H9 (cell line): ENCODE measurements around the gene IQCB1. TPM values are rescaled to one million over a fixed set of nuclear protein-coding genes. Genes with fewer than 3 reads are reported as not detected.
"Not testable (repeated sequence)": the region's sequence is repeated elsewhere in the genome, so short reads cannot be mapped to it uniquely, and the experiment has no call there.

Source experiments
- DNase-seq: peaks from one replicate; pipeline ENCODE4 v3.0.0-alpha.2; 2017
- H2AFZ ChIP-seq: one replicate; pipeline ENCODE4 v1.6.1; 2013; ENCODE audit warnings: mild to moderate bottlenecking, low read length, control low read depth, moderate library complexity
- H2AK5ac ChIP-seq: 2 replicates; pipeline ENCODE4 v1.6.1; 2013; ENCODE audit warnings: low read length, control low read depth, mixed read lengths; ENCODE audit not compliant: insufficient read length
- H2BK120ac ChIP-seq: one replicate; pipeline ENCODE4 v1.6.1; 2013; ENCODE audit warnings: low read depth, mild to moderate bottlenecking, low read length, control low read depth, inconsistent platforms; ENCODE audit not compliant: poor library complexity, severe bottlenecking
- H2BK12ac ChIP-seq: 2 replicates; pipeline ENCODE4 v1.6.1; 2013; ENCODE audit warnings: low read length, control low read depth, mixed read lengths, low read depth; ENCODE audit not compliant: insufficient read length
- H2BK15ac ChIP-seq: 2 replicates; pipeline ENCODE4 v1.6.1; 2013; ENCODE audit warnings: low read depth, low read length, control low read depth
- H2BK20ac ChIP-seq: one replicate; pipeline ENCODE4 v1.6.1; 2013; ENCODE audit warnings: low read depth, mild to moderate bottlenecking, low read length, control low read depth, inconsistent platforms; ENCODE audit not compliant: poor library complexity, severe bottlenecking
- H2BK5ac ChIP-seq: 2 replicates; pipeline ENCODE4 v1.6.1; 2013; ENCODE audit warnings: low read length, control low read depth, mixed read lengths; ENCODE audit not compliant: insufficient read length
- H3K14ac ChIP-seq: 2 replicates; pipeline ENCODE4 v1.6.1; 2013; ENCODE audit warnings: low read length, control low read depth; ENCODE audit not compliant: insufficient read depth
- H3K18ac ChIP-seq: 2 replicates; pipeline ENCODE4 v1.6.1; 2013; ENCODE audit warnings: low read depth, mild to moderate bottlenecking, mixed read lengths, low read length, control low read depth; ENCODE audit not compliant: insufficient read length
- H3K23ac ChIP-seq: 2 replicates; pipeline ENCODE4 v1.6.1; 2013; ENCODE audit warnings: low read length, control low read depth, mixed read lengths, low read depth; ENCODE audit not compliant: insufficient read length
- H3K23me2 ChIP-seq: 2 replicates; pipeline ENCODE4 v1.6.1; 2013; ENCODE audit warnings: low read depth, mild to moderate bottlenecking, mixed read lengths, low read length, control low read depth; ENCODE audit not compliant: insufficient read length, poor library complexity, severe bottlenecking
- H3K27ac ChIP-seq: 2 replicates; pipeline ENCODE4 v1.5.1; 2013; ENCODE audit warnings: low read length, control low read depth, mixed read lengths, low read depth; ENCODE audit not compliant: insufficient read length
- H3K27me3 ChIP-seq: 2 replicates; pipeline ENCODE4 v1.6.1; 2013; ENCODE audit warnings: low read length, control low read depth, inconsistent platforms; ENCODE audit not compliant: insufficient read depth
- H3K4ac ChIP-seq: 2 replicates; pipeline ENCODE4 v1.6.1; 2013; ENCODE audit warnings: low read depth, mild to moderate bottlenecking, control low read depth, inconsistent platforms, low read length, moderate library complexity
- H3K4me1 ChIP-seq: 2 replicates; pipeline ENCODE4 v1.6.1; 2013; ENCODE audit warnings: low read length, control low read depth, inconsistent platforms; ENCODE audit not compliant: insufficient read depth
- H3K4me2 ChIP-seq: 2 replicates; pipeline ENCODE4 v1.6.1; 2013; ENCODE audit warnings: low read length, control low read depth, mixed read lengths; ENCODE audit not compliant: insufficient read length, insufficient read depth
- H3K56ac ChIP-seq: 2 replicates; pipeline ENCODE4 v1.6.1; 2013; ENCODE audit warnings: low read depth, mild to moderate bottlenecking, mixed read lengths, low read length, control low read depth; ENCODE audit not compliant: insufficient read length
- H3K79me1 ChIP-seq: 2 replicates; pipeline ENCODE4 v1.6.1; 2013; ENCODE audit warnings: low read depth, mild to moderate bottlenecking, moderate library complexity, low read length, control low read depth, inconsistent platforms; ENCODE audit not compliant: insufficient read depth, poor library complexity, severe bottlenecking
- H3K79me2 ChIP-seq: 2 replicates; pipeline ENCODE4 v1.6.1; 2013; ENCODE audit warnings: low read length, control low read depth, inconsistent platforms; ENCODE audit not compliant: insufficient read depth
- H3K9ac ChIP-seq: 2 replicates; pipeline ENCODE4 v1.6.1; 2013; ENCODE audit warnings: low read length, control low read depth, mixed read lengths; ENCODE audit not compliant: insufficient read length; ENCODE audit errors: extremely low read depth
- H3K9me3 ChIP-seq: one replicate; pipeline ENCODE4 v1.6.1; 2013; ENCODE audit warnings: low read depth, low read length, inconsistent platforms; ENCODE audit not compliant: control insufficient read depth
- H3T11ph ChIP-seq: one replicate; pipeline ENCODE4 v1.6.1; 2013; ENCODE audit warnings: mild to moderate bottlenecking, low read length, control low read depth, inconsistent platforms
- H4K20me1 ChIP-seq: one replicate; pipeline ENCODE4 v1.6.1; 2013; ENCODE audit not compliant: control insufficient read depth, insufficient read length, insufficient read depth
- H4K5ac ChIP-seq: 2 replicates; pipeline ENCODE4 v1.6.1; 2013; ENCODE audit warnings: low read depth, mild to moderate bottlenecking, mixed read lengths, low read length, control low read depth; ENCODE audit not compliant: insufficient read length
- H4K8ac ChIP-seq: replicated peaks from 2 replicates; pipeline ENCODE4 v1.6.1; 2013; ENCODE audit warnings: low read length, control low read depth, mixed read lengths, low read depth; ENCODE audit not compliant: insufficient read length
- H4K91ac ChIP-seq: 2 replicates; pipeline ENCODE4 v1.6.1; 2013; ENCODE audit warnings: low read depth, mild to moderate bottlenecking, moderate library complexity, mixed read lengths, low read length, control low read depth; ENCODE audit not compliant: insufficient read length
- H3K27ac Mint-ChIP-seq, 3 experiments: 2 replicates in 2 of 3; 3 replicates in 1 of 3; pipeline ENCODE4 v1.8.0; 2020 to 2021; ENCODE audit warnings: mixed read lengths in 3 of 3, mild to moderate bottlenecking in 1 of 3, moderate library complexity in 1 of 3
- H3K27me3 Mint-ChIP-seq: 2 replicates; pipeline ENCODE4 v1.8.0; 2021; ENCODE audit warnings: low read depth, mild to moderate bottlenecking, moderate library complexity, mixed read lengths
- H3K36me3 Mint-ChIP-seq, 3 experiments: 2 replicates in 2 of 3; 3 replicates in 1 of 3; pipeline ENCODE4 v1.8.0; 2020 to 2021; ENCODE audit warnings: low read depth in 3 of 3, mixed read lengths in 3 of 3; ENCODE audit not compliant: insufficient read depth in 1 of 3
- H3K4me1 Mint-ChIP-seq, 2 experiments: 2 replicates each; pipeline ENCODE4 v1.8.0; 2020; ENCODE audit warnings: mixed read lengths in 2 of 2
- H3K4me3 Mint-ChIP-seq, 2 experiments: 2 replicates in 1 of 2; 3 replicates in 1 of 2; pipeline ENCODE4 v1.8.0; 2020 to 2021; ENCODE audit warnings: mild to moderate bottlenecking in 2 of 2, mixed read lengths in 2 of 2, moderate library complexity in 1 of 2
- H3K9me3 Mint-ChIP-seq, 2 experiments: 2 replicates in 1 of 2; 3 replicates in 1 of 2; pipeline ENCODE4 v1.8.0; 2020; ENCODE audit warnings: mild to moderate bottlenecking in 2 of 2, mixed read lengths in 2 of 2, moderate library complexity in 1 of 2
- CTCF ChIP-seq: fragments of 200-600 bp; sonication (generic); conservative IDR thresholded peaks from 3 replicates; pipeline ENCODE4 v1.8.0; 2021; ENCODE audit warnings: antibody characterized with exemption, mild to moderate bottlenecking
- WGBS: extraction: QIAGEN DNeasy Blood & Tissue Kit; methylation state at CpG from one replicate; pipeline ENCODE4 v1.1.7; 2013; ENCODE audit warnings: missing lambda C conversion rate, low lambda C conversion rate, mixed read lengths; ENCODE audit not compliant: insufficient read length; ENCODE audit errors: extremely low coverage; 5-methylcytosine and 5-hydroxymethylcytosine counted together
- total RNA-seq: library from RNA; stranded (reverse); gene quantifications from 2 replicates; pipeline ENCODE4 v1.2.1, GENCODE V29; 2021

The IQCB1 gene
- total RNA-seq, 1 experiment from 2014 or later, result 35.8 TPM

- Histone ChIP-seq H3K9me3 (no peaks in the 10 kb centered on the region), H3T11ph (no peak overlapping the region), H4K91ac (no peak overlapping the region), H3K27me3 (no peaks in the 10 kb centered on the region), H2BK12ac (no peak overlapping the region), H2BK120ac (no peak overlapping the region), H3K4me1 (no peaks in the 10 kb centered on the region), H3K14ac (no peak overlapping the region), H3K18ac (no peak overlapping the region), H2AFZ (no peak overlapping the region), H3K9ac (no peak overlapping the region), H4K5ac (no peak overlapping the region), H3K79me1 (no peaks in the 10 kb centered on the region), H3K23me2 (no peaks in the 10 kb centered on the region), H2AK5ac (no peak overlapping the region), H2BK5ac (no peak overlapping the region), H2BK15ac (no peak overlapping the region), H3K79me2 (no peaks in the 10 kb centered on the region), H3K4me2 (no peak overlapping the region), H4K8ac (no peak overlapping the region), H2BK20ac (no peak overlapping the region), H4K20me1 (no peaks in the 10 kb centered on the region), H3K56ac (no peak overlapping the region), H3K27ac (no peak overlapping the region), H3K23ac (no peak overlapping the region), H3K4ac (no peak overlapping the region)
- Mint-ChIP-seq H3K9me3 (no peaks in the 10 kb centered on the region), H3K27me3 (no peaks in the 10 kb centered on the region), H3K27ac (no peak overlapping the region), H3K4me3 (no peak overlapping the region), H3K4me1 (no peaks in the 10 kb centered on the region), H3K36me3 (peaks cover 17 to 55% (median 43%) of the 10 kb centered on the region in 3 experiments; a peak in 6 of 7 replicates)
- no peak for TF ChIP-seq CTCF
- WGBS, result no CpG with 5 or more reads among the region's 2 CpGs
- no peak for DNase-seq
Measured at GRCh38 chr3:121786485-121786884, 48.4 kb downstream of the IQCB1 start.

- H3K4me3 Mint-ChIP-seq, H3K4me1 Mint-ChIP-seq, H3K56ac ChIP-seq, H3K4ac ChIP-seq, H2BK120ac ChIP-seq, DNase-seq, H3K27me3 ChIP-seq, H4K20me1 ChIP-seq, H3K27ac Mint-ChIP-seq, H3K4me2 ChIP-seq, H2AK5ac ChIP-seq, H3K79me1 ChIP-seq, H3K14ac ChIP-seq, H3K9me3 ChIP-seq, H2BK5ac ChIP-seq, H3K9ac ChIP-seq, H3K18ac ChIP-seq, H4K8ac ChIP-seq, H3K4me1 ChIP-seq, H3K9me3 Mint-ChIP-seq, H3K27ac ChIP-seq, H3T11ph ChIP-seq, H3K23me2 ChIP-seq, H4K91ac ChIP-seq, H2AFZ ChIP-seq, H3K23ac ChIP-seq, H2BK12ac ChIP-seq, H2BK15ac ChIP-seq, H3K79me2 ChIP-seq, H3K27me3 Mint-ChIP-seq, H2BK20ac ChIP-seq, H4K5ac ChIP-seq: not testable (repeated sequence)
- WGBS, result no CpG with 5 or more reads among the region's 8 CpGs
- H3K36me3 Mint-ChIP-seq, result peaks cover 6 to 66% (median 48%) of the 10 kb centered on the region in 3 experiments; a peak in 6 of 7 replicates
Measured at GRCh38 chr3:121782784-121783183, 52.1 kb downstream of the IQCB1 start.
